Measurements from ENCODE around the gene MYH7B.

Gene MYH7B

DNA sequence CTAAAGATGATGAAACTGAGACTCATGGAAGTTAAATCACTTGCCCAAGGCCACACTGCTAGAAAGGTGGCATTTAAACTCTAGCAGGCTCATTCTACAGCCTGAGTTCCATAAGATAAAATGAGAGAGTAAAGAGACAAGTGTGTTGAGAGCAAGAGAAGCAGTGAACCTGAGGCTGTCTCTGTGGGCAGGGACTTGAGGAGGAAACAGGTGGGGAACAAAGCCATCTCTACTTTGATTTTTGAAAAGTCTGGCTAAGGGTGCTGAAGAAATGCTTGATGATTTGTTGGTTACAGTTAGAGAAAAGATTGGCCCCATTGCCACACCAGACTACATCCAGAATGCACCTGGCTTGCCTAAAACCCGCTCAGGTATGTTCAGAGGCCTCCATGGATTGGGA lies 29.1 kb upstream of the MYH7B start:
- H3K4me1 Mint-ChIP-seq: no peaks in the 10 kb centered on the region
- no peaks in the 10 kb centered on the region for H3K27me3 Mint-ChIP-seq (ENCODE audit: low read depth, poor library complexity)
- no peak overlapping the region for H3K27ac Mint-ChIP-seq
- peaks cover 19% of the 10 kb centered on the region for H3K36me3 Mint-ChIP-seq (ENCODE audit: low read depth)
- TF ChIP-seq, protein P1, sequence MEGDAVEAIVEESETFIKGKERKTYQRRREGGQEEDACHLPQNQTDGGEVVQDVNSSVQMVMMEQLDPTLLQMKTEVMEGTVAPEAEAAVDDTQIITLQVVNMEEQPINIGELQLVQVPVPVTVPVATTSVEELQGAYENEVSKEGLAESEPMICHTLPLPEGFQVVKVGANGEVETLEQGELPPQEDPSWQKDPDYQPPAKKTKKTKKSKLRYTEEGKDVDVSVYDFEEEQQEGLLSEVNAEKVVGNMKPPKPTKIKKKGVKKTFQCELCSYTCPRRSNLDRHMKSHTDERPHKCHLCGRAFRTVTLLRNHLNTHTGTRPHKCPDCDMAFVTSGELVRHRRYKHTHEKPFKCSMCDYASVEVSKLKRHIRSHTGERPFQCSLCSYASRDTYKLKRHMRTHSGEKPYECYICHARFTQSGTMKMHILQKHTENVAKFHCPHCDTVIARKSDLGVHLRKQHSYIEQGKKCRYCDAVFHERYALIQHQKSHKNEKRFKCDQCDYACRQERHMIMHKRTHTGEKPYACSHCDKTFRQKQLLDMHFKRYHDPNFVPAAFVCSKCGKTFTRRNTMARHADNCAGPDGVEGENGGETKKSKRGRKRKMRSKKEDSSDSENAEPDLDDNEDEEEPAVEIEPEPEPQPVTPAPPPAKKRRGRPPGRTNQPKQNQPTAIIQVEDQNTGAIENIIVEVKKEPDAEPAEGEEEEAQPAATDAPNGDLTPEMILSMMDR (IDR thresholded peaks at IDR 0.05): no peak
- no peaks in the 10 kb centered on the region for H3K9me3 Mint-ChIP-seq
- no peak for DNase-seq
- H3K4me3 Mint-ChIP-seq: no peak overlapping the region

DNA sequence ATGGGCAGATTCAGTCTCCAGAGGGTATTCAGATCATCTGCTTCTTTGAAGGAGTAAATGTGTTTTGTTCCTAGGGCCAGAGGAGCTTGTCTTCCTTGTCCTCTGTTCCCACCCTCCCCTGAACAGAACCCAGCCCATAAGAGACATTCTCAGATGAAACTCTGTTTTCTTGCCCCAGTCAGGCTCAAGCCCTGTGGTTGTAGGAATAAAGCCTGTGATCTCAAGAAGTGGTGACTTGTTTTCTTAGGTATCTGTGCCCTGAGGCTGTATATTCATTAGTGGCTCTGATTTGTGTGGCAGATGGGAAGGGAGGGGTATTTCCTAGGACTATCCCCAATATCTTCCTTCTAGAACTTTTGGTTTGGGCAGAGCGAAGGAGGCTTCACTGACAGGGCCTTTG lies 27.9 kb upstream of the MYH7B start:
- no peak for DNase-seq
- H3K27me3 Mint-ChIP-seq (ENCODE audit: low read depth, poor library complexity): no peaks in the 10 kb centered on the region
- H3K9me3 Mint-ChIP-seq: no peaks in the 10 kb centered on the region
- no peaks in the 10 kb centered on the region for H3K4me1 Mint-ChIP-seq
- no peak overlapping the region for H3K27ac Mint-ChIP-seq
- peaks cover 19% of the 10 kb centered on the region for H3K36me3 Mint-ChIP-seq (ENCODE audit: low read depth)
- no peak overlapping the region for H3K4me3 Mint-ChIP-seq
- TF ChIP-seq, protein P1 (IDR thresholded peaks at IDR 0.05): no peak

DNA sequence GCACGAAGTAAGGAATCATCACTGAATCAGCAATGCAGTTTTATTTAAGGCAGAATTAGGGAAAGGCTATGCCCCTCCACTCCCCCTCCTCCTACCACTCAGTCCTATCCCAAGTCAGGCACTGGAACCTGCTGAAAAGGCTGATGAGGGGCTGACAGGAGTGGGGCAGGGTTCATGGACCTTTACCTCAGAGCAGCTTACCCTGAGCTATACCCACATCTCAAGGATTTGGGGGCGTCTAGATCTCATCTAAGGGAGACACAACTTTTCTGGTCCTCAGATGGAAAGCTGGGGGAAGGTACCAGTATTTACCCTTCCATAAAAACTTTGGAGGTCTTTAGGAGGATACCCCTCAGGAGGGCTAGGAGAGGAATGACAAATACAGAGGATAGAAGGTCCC lies 27.3 kb upstream of the MYH7B start:
- H3K27ac Mint-ChIP-seq: no peak overlapping the region
- peaks cover 24% of the 10 kb centered on the region for H3K36me3 Mint-ChIP-seq (ENCODE audit: low read depth)

DNA sequence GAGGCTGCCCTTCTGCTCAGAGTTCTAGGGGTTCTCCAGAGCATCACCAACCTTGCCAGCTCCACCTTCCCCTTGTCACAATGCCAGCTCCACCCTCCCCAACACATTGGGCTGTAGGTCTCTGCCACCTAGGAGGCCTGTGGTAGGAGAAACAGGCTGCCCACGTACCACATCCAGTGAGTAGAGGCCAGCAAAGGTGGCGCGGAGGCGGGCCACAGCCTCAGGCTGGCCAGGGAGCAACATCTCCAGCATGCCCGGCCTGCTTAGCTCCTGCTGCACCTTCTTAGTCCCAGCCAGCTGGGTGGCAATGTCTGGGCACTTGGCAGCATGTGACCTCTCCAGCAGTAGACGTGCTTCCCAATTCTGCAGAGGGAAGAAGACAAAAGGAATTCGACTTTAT lies 23.9 kb upstream of the MYH7B start:
- Mint-ChIP-seq H3K27ac (no peak overlapping the region), H3K9me3 (no peaks in the 10 kb centered on the region), H3K4me3 (no peak overlapping the region), H3K27me3 (ENCODE audit: low read depth, poor library complexity) (no peaks in the 10 kb centered on the region), H3K36me3 (ENCODE audit: low read depth) (peaks cover 39% of the 10 kb centered on the region), H3K4me1 (no peaks in the 10 kb centered on the region)
- no peak for DNase-seq
- TF ChIP-seq, protein P1 (IDR thresholded peaks at IDR 0.05): no peak

More for the DNA sequence above, 27.3 kb upstream of the MYH7B start:
- Mint-ChIP-seq H3K9me3 (no peaks in the 10 kb centered on the region), H3K27me3 (ENCODE audit: low read depth, poor library complexity) (no peaks in the 10 kb centered on the region), H3K4me1 (no peaks in the 10 kb centered on the region), H3K4me3 (no peak overlapping the region)
- DNase-seq: no peak
- TF ChIP-seq, protein P1 (IDR thresholded peaks at IDR 0.05): no peak

DNA sequence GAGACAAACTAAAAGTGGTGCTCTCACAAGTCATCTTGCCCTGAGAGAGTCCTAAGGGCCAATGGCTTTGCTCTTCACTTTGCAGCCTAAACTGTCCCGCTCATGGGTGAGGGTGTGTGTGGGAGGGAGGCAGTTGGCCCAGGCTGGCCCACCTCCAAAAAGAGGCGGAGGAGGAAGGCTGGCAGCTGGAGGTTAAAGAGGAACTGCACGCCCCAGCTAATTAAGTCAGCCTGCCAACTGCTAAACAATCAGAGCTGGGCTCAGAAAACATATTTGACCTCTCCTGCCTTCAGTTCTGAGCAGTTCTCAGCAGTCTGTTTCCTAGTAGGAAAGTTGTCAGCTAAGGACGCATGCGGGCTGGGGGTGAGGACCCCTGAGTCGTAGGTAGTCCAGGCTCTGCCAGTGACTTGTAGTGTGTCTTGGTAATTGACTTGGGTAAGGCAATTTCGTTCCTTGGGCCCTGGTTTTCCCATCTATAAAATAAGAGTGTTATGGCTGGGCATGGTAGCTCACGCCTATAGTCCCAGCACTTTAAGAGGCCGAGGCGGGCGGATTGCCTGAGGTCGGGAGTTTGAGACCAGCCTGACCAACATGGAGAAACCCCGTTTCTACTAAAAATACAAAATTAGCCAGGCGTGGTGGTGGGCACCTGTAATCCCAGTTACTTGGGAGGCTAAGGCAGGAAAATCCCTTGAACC lies 17.1 kb upstream of the MYH7B start:
- Mint-ChIP-seq H3K36me3 (ENCODE audit: low read depth) (peaks cover 49% of the 10 kb centered on the region), H3K4me1 (no peaks in the 10 kb centered on the region), H3K27ac (no peak overlapping the region), H3K9me3 (no peaks in the 10 kb centered on the region), H3K27me3 (ENCODE audit: low read depth, poor library complexity) (no peaks in the 10 kb centered on the region), H3K4me3 (no peak overlapping the region)
- DNase-seq: no peak
- TF ChIP-seq, protein P1 (IDR thresholded peaks at IDR 0.05): no peak

DNA sequence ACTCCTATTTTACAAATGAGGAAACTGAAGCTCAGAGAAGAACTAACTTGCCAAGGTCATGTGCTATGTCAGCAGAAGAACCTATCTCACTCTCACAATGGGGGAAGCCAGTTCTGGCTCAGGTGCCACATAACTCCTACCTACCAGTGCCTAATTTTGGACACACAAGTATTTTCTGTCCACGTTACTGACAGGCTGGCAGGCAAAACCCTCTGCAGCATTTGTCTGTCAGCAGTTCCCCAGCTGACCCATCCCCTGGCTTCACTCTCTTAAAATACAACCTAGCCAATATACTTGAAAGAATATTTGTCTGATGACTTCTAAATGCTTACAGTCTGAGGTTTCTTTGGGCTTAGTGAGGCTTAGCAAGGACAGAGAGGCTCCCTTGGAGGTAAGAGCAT lies 15.6 kb upstream of the MYH7B start:
- H3K4me1 Mint-ChIP-seq: no peaks in the 10 kb centered on the region
- peaks cover 44% of the 10 kb centered on the region for H3K36me3 Mint-ChIP-seq (ENCODE audit: low read depth)
- H3K4me3 Mint-ChIP-seq: no peak overlapping the region
- no peak overlapping the region for H3K27ac Mint-ChIP-seq
- no peaks in the 10 kb centered on the region for H3K9me3 Mint-ChIP-seq
- TF ChIP-seq, protein P1 (IDR thresholded peaks at IDR 0.05): no peak
- no peak for DNase-seq
- H3K27me3 Mint-ChIP-seq (ENCODE audit: low read depth, poor library complexity): no peaks in the 10 kb centered on the region
